HG03095 (cell line): Measurements from ENCODE around the gene GXYLT2.
"Not testable (repeated sequence)": the region's sequence is repeated elsewhere in the genome, so short reads cannot be mapped to it uniquely, and the experiment has no call there.

Source experiments
- ATAC-seq: cut with Tn5 transposase; IDR thresholded peaks from one replicate; pipeline ENCODE4 v1.9.1; 2021; ENCODE audit warnings: moderate library complexity; ENCODE audit not compliant: unreplicated experiment

Gene GXYLT2

GRCh38 chr3:72972706-72973030 lies 84.8 kb downstream of the GXYLT2 start:
- no peak for ATAC-seq

GRCh38 chr3:72973031-72973723 lies 85.3 kb downstream of the GXYLT2 start:
- ATAC-seq, result no peak

- no peak for ATAC-seq
Observed at GRCh38 chr3:72973786-72974185, 85.9 kb downstream of the GXYLT2 start.

DNA sequence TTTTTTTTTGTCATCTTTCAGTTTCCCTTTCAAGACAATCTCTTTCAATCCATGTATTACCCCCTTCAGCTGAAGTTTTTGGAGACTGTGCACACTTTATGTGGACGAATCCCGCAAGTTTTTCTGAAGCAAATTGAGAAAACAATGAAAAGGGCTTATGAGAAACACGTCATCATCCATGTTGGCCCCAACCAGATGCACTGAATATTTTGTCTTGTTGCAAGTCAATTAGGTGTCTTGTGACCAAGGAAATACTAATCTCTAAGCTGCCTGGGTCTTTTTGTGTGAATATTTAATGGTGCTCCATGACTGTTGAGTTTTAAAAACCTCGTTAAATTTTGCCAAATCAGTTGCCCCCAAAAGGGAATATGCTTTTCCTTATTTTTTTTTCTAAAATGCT lies 87.1 kb downstream of the GXYLT2 start:
- no peak for ATAC-seq

GRCh38 chr3:72976281-72976741 lies 88.5 kb downstream of the GXYLT2 start:
- no peak for ATAC-seq

DNA sequence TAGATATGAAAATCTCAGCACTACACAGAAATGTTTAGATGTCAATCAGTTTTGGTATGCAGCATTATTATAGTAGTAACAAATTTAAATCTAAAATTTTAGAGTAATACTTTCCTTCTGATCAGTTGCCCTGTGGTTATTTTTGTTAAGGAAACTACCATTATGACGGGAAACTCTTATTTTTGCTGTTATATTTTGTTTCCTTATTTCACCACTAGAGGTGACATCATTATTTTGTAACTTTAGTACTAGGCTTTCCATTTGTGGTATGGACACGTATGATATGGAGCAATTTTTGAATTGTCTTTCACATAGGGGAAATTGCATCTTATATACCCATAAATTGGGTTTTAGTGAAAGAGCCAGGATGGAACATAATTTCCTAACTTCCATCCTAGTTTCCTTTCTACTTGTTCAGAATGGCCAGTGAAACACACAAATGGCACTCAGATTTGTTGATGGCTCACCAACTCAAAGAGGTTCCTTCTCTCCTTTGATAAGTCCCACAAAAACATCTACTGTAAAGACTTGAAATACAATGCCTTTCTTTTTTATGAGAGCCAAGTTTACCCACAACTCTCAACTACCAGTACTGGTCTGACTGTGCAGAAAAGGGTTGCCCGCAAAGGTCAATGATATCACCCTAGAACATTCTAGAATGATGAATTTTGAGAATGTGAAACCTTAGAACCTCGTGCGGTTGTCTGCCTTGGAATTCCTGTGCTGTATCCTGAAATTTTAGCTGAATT lies 89.4 kb downstream of the GXYLT2 start:
- ATAC-seq, result peak; percentile 56

GRCh38 chr3:72982609-72983366 lies 94.9 kb downstream of the GXYLT2 start:
- no peak for ATAC-seq

- no peak for ATAC-seq
Observed at GRCh38 chr3:72985576-72985975, 97.7 kb downstream of the GXYLT2 start.

- no peak for ATAC-seq
Observed at GRCh38 chr3:72990701-72991395, 103.0 kb downstream of the GXYLT2 start.

GRCh38 chr3:72991522-72991921 lies 103.7 kb downstream of the GXYLT2 start:
- ATAC-seq, result no peak

- ATAC-seq, result no peak
Observed at GRCh38 chr3:72993391-72993790, 105.5 kb downstream of the GXYLT2 start.

GRCh38 chr3:72995337-72995736 lies 107.5 kb downstream of the GXYLT2 start:
- no peak for ATAC-seq

- no peak for ATAC-seq
Observed at GRCh38 chr3:72996121-72996472, 108.3 kb downstream of the GXYLT2 start.

DNA sequence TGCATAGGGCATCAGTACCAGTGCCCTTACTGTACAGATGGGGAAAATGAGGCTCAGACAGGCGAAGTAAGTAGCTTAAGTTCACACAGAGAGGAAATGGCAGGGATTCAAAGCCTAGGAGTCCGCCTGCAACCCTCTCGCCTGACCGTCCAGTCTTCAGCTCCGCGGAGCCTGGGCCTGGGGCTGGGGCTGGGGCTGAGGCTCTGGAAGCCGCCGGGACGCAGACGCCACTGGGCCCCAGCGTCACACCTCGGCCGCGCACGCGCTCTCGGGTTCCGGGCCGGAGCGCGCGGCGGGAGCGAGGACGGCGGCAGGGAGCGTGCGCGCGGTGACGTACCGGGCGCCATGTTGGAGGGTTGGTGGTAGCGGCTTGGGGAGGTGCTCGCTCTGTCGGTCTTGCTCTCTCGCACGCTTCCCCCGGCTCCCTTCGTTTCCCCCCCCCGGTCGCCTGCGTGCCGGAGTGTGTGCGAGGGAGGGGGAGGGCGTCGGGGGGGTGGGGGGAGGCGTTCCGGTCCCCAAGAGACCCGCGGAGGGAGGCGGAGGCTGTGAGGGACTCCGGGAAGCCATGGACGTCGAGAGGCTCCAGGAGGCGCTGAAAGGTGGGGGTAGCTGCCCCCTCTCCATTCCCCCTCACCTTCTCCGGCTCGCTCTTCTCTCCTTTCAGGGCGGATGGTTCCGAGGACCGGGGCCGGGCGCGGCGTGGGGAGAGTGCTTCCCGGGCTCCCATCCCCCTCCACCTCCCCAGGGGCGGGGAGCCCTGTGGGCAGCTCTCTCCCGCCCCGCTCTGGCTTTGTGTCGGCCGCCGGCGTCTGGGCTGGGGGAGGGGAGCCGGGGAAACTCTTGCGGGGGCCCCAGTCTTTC lies 108.9 kb downstream of the GXYLT2 start, which contains the start of gene PPP4R2:
TSS of gene PPP4R2 (plus strand) at position 339 of the 861 bp plus-strand sequence. CDS start at position 566, 227 bp downstream.
- ATAC-seq, result peak; percentile 85

GRCh38 chr3:72997421-72997961 lies 109.6 kb downstream of the GXYLT2 start:
- ATAC-seq, result peak; percentile 36

DNA sequence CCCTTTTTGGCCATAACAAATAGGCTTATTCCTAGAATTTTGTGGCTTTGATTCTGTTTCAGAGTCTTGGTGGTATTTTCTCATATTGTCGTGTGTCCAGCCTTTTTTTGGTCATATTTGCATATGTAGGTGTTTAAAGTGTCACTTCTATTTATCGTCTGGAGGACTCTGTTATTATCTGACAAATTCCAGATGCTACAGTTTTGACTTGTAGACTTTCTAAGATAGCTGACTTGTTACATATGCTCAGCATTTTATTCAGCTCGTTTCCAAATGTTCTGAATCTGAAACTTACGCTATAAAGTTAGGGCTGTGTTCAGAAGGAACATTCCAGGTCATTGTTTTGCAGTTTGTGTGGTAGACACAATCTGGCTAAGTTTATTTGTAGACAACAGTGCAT lies 110.6 kb downstream of the GXYLT2 start:
- no peak for ATAC-seq

DNA sequence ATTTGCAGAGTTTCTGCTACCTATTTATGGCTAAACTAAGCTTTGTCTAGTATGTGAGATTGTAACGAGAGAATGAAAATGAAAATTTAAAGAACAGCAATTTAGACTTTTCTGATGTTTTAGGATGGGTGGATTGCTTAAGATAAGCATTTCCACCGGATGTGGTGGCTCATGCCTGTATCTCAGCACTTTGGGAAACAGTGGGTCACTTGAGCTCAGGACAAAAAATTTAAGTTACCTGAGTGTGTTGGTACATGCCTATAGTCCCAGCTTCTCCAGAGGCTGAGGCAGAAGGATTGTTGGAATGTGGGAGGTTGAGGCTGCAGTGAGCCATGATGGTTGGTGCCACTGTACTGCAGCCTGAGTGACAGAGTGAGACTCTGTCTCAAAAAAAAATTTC lies 112.1 kb downstream of the GXYLT2 start:
- ATAC-seq, result no peak

- ATAC-seq, result not testable (repeated sequence)
Observed at GRCh38 chr3:73003050-73003449, 115.2 kb downstream of the GXYLT2 start.

- no peak for ATAC-seq
Observed at GRCh38 chr3:73004316-73004715, 116.5 kb downstream of the GXYLT2 start.
